BLaER1 treated with 17β-estradiol and CSF1 and Interleukin-3, amounts not matched to agents 10 nM and 100 nM (cell line): Measurements from ENCODE around the gene ANKS1B.
"Not testable (repeated sequence)": the region's sequence is repeated elsewhere in the genome, so short reads cannot be mapped to it uniquely, and the experiment has no call there.

Source experiments
- H3K27ac ChIP-seq, 11 experiments: shearing (Covaris generic); formaldehyde crosslinking; 2 replicates each; pipeline ENCODE4 v1.8.1; 2022
- H3K27me3 ChIP-seq, 11 experiments: shearing (Covaris generic); formaldehyde crosslinking; 2 replicates each; pipeline ENCODE4 v1.8.1; 2022
- H3K36me3 ChIP-seq, 11 experiments: shearing (Covaris generic); formaldehyde crosslinking; 2 replicates each; pipeline ENCODE4 v1.8.1; 2022
- H3K4me1 ChIP-seq, 10 experiments: shearing (Covaris generic); formaldehyde crosslinking; 2 replicates each; pipeline ENCODE4 v1.8.1; 2022
- H3K4me2 ChIP-seq, 11 experiments: shearing (Covaris generic); formaldehyde crosslinking; 2 replicates each; pipeline ENCODE4 v1.8.1; 2022
- H3K4me3 ChIP-seq, 10 experiments: shearing (Covaris generic); formaldehyde crosslinking; 2 replicates each; pipeline ENCODE4 v1.8.1; 2022
- H3K9ac ChIP-seq, 11 experiments: shearing (Covaris generic); formaldehyde crosslinking; 2 replicates each; pipeline ENCODE4 v1.8.1; 2022
- H3K9me3 ChIP-seq, 11 experiments: shearing (Covaris generic); formaldehyde crosslinking; replicated peaks in 1 of 11; 2 replicates each; pipeline ENCODE4 v1.8.1; 2022
- H4K20me1 ChIP-seq, 11 experiments: shearing (Covaris generic); formaldehyde crosslinking; 2 replicates each; pipeline ENCODE4 v1.8.1; 2022
- Cebpa-rat ChIP-seq, 11 experiments: shearing (Covaris generic); IDR thresholded peaks; 2 replicates each; pipeline ENCODE4 v1.8.1; 2022

ANKS1B gene

GRCh38 chr12:99260456-99260996 is 724.2 kb downstream of the ANKS1B start:
- Histone ChIP-seq H3K9ac (no peak overlapping the region), H3K27ac (0 out of 22 replicates have a peak overlapping the region, but pooled peaks of 1 of the 11 experiments have one; percentile 42), H4K20me1 (no peaks in the 10 kb centered on the region), H3K27me3 (no peaks in the 10 kb centered on the region), H3K4me2 (peak overlapping the region in 4 of 11 experiments; percentile 47 to 59 (median 57); a peak in 5 of 22 replicates), H3K4me3 (no peak overlapping the region), H3K9me3 (peaks cover 0 to 5% (median 0%) of the 10 kb centered on the region in 11 experiments; a peak in 2 of 22 replicates), H3K36me3 (peaks cover 0 to 20% (median 9%) of the 10 kb centered on the region in 11 experiments; a peak in 11 of 22 replicates), H3K4me1 (peaks cover 7 to 24% (median 12%) of the 10 kb centered on the region in 10 experiments; a peak in 19 of 20 replicates)
- TF ChIP-seq Cebpa-rat (IDR thresholded peaks at IDR 0.05), result no peak

- H3K4me1 ChIP-seq, result peaks cover 7 to 24% (median 12%) of the 10 kb centered on the region in 10 experiments; a peak in 19 of 20 replicates
- H3K27ac ChIP-seq, result peak overlapping the region in 6 of 11 experiments; percentile 9 to 68 (median 46); a peak in 10 of 22 replicates
- TF ChIP-seq Cebpa-rat (IDR thresholded peaks at IDR 0.05), result peak in 2 of 11 experiments; percentile 45 to 64; a peak in 3 of 22 replicates
- no peaks in the 10 kb centered on the region for H4K20me1 ChIP-seq
- peak overlapping the region; percentile 4 to 68 (median 58); a peak in 21 of 22 replicates for H3K4me2 ChIP-seq
- H3K4me3 ChIP-seq, result no peak overlapping the region
- peaks cover 0 to 8% (median 0%) of the 10 kb centered on the region in 11 experiments; a peak in 3 of 22 replicates for H3K36me3 ChIP-seq
- no peaks in the 10 kb centered on the region for H3K27me3 ChIP-seq
- H3K9ac ChIP-seq, result peak overlapping the region in 3 of 11 experiments; percentile 6 to 46 (median 28); a peak in 3 of 22 replicates
- peaks cover 0 to 5% (median 0%) of the 10 kb centered on the region in 11 experiments; a peak in 1 of 22 replicates for H3K9me3 ChIP-seq
These were observed 725.4 kb downstream of the ANKS1B start for GRCh38 chr12:99259040-99259934.

- no peaks in the 10 kb centered on the region for H3K9me3 ChIP-seq
- peaks cover 7 to 31% (median 17%) of the 10 kb centered on the region in 10 experiments; a peak in 19 of 20 replicates for H3K4me1 ChIP-seq
- TF ChIP-seq Cebpa-rat (IDR thresholded peaks at IDR 0.05), result no peak
- H3K27me3 ChIP-seq, result no peaks in the 10 kb centered on the region
- no peak overlapping the region for H3K4me3 ChIP-seq
- H4K20me1 ChIP-seq, result no peaks in the 10 kb centered on the region
- no peak overlapping the region for H3K9ac ChIP-seq
- no peak overlapping the region for H3K4me2 ChIP-seq
- no peak overlapping the region for H3K27ac ChIP-seq
- H3K36me3 ChIP-seq, result peaks cover 0 to 7% (median 0%) of the 10 kb centered on the region in 11 experiments; a peak in 1 of 22 replicates
These were observed 727.1 kb downstream of the ANKS1B start for GRCh38 chr12:99257672-99258071.

- H3K36me3 ChIP-seq, result peaks cover 0 to 12% (median 0%) of the 10 kb centered on the region in 11 experiments; a peak in 8 of 22 replicates
- H3K4me3 ChIP-seq, result no peak overlapping the region
- H4K20me1 ChIP-seq, result no peaks in the 10 kb centered on the region
- peaks cover 0 to 15% (median 10%) of the 10 kb centered on the region in 10 experiments; a peak in 12 of 20 replicates for H3K4me1 ChIP-seq
- H3K27me3 ChIP-seq, result no peaks in the 10 kb centered on the region
- no peak overlapping the region for H3K27ac ChIP-seq
- no peak overlapping the region for H3K9ac ChIP-seq
- TF ChIP-seq Cebpa-rat (IDR thresholded peaks at IDR 0.05), result no peak
- H3K9me3 ChIP-seq, result 0 out of 22 replicates have a peak, but pooled peaks cover 0 to 3% (median 0%) of the 10 kb centered on the region in 11 experiments
- H3K4me2 ChIP-seq, result peak overlapping the region in 8 of 11 experiments; percentile 5 to 34 (median 24); a peak in 10 of 22 replicates
These were observed 731.7 kb downstream of the ANKS1B start for GRCh38 chr12:99253068-99253467.

GRCh38 chr12:99250091-99250490 is 734.6 kb downstream of the ANKS1B start:
- no peak for TF ChIP-seq Cebpa-rat (IDR thresholded peaks at IDR 0.05)
- H3K27ac ChIP-seq, result no peak overlapping the region

GRCh38 chr12:99249543-99249942 is 735.2 kb downstream of the ANKS1B start:
- peaks cover 0 to 15% (median 10%) of the 10 kb centered on the region in 10 experiments; a peak in 12 of 20 replicates for H3K4me1 ChIP-seq
- no peaks in the 10 kb centered on the region for H4K20me1 ChIP-seq
- no peak overlapping the region for H3K9ac ChIP-seq
- no peaks in the 10 kb centered on the region for H3K27me3 ChIP-seq
- H3K9me3 ChIP-seq, result peaks cover 0 to 8% (median 4%) of the 10 kb centered on the region in 11 experiments; a peak in 9 of 22 replicates
- peaks cover 0 to 47% (median 25%) of the 10 kb centered on the region in 11 experiments; a peak in 15 of 22 replicates for H3K36me3 ChIP-seq
- no peak overlapping the region for H3K27ac ChIP-seq
- no peak for TF ChIP-seq Cebpa-rat (IDR thresholded peaks at IDR 0.05)
- no peak overlapping the region for H3K4me2 ChIP-seq
- no peak overlapping the region for H3K4me3 ChIP-seq

More at GRCh38 chr12:99250091-99250490, 734.6 kb downstream of the ANKS1B start:
- Histone ChIP-seq H3K4me3 (no peak overlapping the region), H4K20me1 (no peaks in the 10 kb centered on the region), H3K27me3 (no peaks in the 10 kb centered on the region), H3K4me2 (no peak overlapping the region), H3K9me3 (peaks cover 0 to 3% (median 0%) of the 10 kb centered on the region in 11 experiments; a peak in 4 of 22 replicates), H3K9ac (no peak overlapping the region), H3K4me1 (peaks cover 0 to 15% (median 10%) of the 10 kb centered on the region in 10 experiments; a peak in 12 of 20 replicates), H3K36me3 (peaks cover 0 to 41% (median 20%) of the 10 kb centered on the region in 11 experiments; a peak in 14 of 22 replicates)

- not testable (repeated sequence) for H4K20me1 ChIP-seq, H3K4me3 ChIP-seq, H3K4me2 ChIP-seq, H3K27ac ChIP-seq, H3K4me1 ChIP-seq, H3K27me3 ChIP-seq, H3K9ac ChIP-seq
- Histone ChIP-seq H3K9me3 (peaks cover 13 to 45% (median 31%) of the 10 kb centered on the region in 11 experiments; a peak in 19 of 22 replicates), H3K36me3 (peaks cover 0 to 81% (median 52%) of the 10 kb centered on the region in 11 experiments; a peak in 16 of 22 replicates)
These were observed 746.7 kb downstream of the ANKS1B start for GRCh38 chr12:99237907-99238538.

GRCh38 chr12:99235381-99235780 is 749.4 kb downstream of the ANKS1B start:
- no peak overlapping the region for H3K4me2 ChIP-seq
- H3K27ac ChIP-seq, result no peak overlapping the region
- no peaks in the 10 kb centered on the region for H3K27me3 ChIP-seq
- no peak overlapping the region for H3K9ac ChIP-seq
- no peak overlapping the region for H3K4me3 ChIP-seq
- no peaks in the 10 kb centered on the region for H3K4me1 ChIP-seq
- H3K36me3 ChIP-seq, result peaks cover 0 to 70% (median 44%) of the 10 kb centered on the region in 11 experiments; a peak in 16 of 22 replicates
- H3K9me3 ChIP-seq, result peaks cover 13 to 33% (median 22%) of the 10 kb centered on the region in 11 experiments; a peak in 18 of 22 replicates
- no peak for TF ChIP-seq Cebpa-rat (IDR thresholded peaks at IDR 0.05)
- no peaks in the 10 kb centered on the region for H4K20me1 ChIP-seq
